HFF-Myc (cell line): ENCODE measurements around the gene GID8.

Source experiments
- DNase-seq: peaks from one replicate; pipeline ENCODE4 v3.0.0-alpha.2; 2011; ENCODE audit warnings: low read depth; ENCODE audit errors: extremely low read depth
- H3K4me3 ChIP-seq: replicated peaks from 2 replicates; pipeline ENCODE4 v1.5.1; 2011; ENCODE audit warnings: low read depth, mild to moderate bottlenecking, control low read depth, low read length
- TF ChIP-seq, protein P1 (sequence below): IDR thresholded peaks from 2 replicates; pipeline ENCODE4 v1.5.1; 2012; ENCODE audit warnings: mild to moderate bottlenecking, low read depth, low read length, control low read depth; ENCODE audit errors: missing control alignments

The GID8 gene

DNA sequence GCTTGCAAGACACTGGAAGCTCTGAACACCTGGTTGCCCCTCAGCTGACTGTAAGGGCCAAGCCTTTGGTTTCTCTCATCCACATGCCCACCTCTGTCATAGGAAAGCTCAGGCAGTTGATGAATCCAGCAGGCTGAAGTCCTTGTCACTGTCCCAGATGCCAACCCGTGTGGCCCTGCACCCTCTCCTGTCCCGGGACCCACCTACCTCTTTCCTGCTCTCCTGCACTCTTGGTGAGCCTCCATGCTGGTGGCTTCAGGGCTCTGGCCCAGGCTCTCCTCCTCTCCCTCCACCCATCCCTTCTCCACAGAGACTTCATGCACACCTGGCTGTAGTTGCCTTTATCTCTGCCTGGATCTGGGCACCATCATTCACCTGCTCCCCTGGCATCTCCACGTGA lies 4.0 kb upstream of the GID8 start:
- TF ChIP-seq, protein P1, sequence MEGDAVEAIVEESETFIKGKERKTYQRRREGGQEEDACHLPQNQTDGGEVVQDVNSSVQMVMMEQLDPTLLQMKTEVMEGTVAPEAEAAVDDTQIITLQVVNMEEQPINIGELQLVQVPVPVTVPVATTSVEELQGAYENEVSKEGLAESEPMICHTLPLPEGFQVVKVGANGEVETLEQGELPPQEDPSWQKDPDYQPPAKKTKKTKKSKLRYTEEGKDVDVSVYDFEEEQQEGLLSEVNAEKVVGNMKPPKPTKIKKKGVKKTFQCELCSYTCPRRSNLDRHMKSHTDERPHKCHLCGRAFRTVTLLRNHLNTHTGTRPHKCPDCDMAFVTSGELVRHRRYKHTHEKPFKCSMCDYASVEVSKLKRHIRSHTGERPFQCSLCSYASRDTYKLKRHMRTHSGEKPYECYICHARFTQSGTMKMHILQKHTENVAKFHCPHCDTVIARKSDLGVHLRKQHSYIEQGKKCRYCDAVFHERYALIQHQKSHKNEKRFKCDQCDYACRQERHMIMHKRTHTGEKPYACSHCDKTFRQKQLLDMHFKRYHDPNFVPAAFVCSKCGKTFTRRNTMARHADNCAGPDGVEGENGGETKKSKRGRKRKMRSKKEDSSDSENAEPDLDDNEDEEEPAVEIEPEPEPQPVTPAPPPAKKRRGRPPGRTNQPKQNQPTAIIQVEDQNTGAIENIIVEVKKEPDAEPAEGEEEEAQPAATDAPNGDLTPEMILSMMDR, result no peak
- DNase-seq, result no peak
- no peak overlapping the region for H3K4me3 ChIP-seq

DNA sequence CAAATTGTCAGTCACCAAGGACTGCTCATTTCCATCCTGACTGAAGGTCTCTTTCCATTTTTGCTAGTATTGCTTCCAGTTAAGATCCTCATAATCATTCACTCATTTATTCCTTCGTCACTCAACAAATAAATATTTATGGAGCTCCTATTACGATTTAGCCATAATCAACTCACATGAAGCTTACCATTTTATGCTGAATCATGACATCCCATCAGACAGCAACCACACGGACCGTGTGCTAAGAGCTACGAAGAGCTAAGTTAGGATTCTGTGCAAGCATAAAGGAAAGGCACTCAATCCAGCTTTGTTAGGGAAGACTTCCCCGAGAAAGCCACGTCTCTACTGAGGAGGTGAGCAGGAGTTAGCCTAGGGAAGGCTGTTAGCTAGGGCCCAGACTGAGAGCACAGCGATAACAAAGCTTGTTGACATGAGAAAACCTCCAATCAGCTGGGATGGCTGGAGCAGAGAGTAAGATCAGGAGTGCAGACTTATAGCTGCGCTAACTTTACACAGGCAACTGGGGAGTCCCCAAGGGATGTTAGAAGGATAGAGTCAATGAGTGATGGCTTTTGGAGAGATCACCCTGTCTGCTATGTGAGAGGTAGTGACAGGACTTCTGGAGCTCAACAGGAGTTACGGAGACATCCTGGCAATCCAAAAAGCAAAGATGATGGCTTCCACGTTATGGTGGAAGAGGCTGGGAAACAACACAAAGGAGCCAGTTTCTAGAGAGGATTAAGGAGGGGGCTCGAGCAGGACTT lies 2.6 kb upstream of the GID8 start:
- no peak overlapping the region for H3K4me3 ChIP-seq
- TF ChIP-seq, protein P1, result no peak
- no peak for DNase-seq

DNA sequence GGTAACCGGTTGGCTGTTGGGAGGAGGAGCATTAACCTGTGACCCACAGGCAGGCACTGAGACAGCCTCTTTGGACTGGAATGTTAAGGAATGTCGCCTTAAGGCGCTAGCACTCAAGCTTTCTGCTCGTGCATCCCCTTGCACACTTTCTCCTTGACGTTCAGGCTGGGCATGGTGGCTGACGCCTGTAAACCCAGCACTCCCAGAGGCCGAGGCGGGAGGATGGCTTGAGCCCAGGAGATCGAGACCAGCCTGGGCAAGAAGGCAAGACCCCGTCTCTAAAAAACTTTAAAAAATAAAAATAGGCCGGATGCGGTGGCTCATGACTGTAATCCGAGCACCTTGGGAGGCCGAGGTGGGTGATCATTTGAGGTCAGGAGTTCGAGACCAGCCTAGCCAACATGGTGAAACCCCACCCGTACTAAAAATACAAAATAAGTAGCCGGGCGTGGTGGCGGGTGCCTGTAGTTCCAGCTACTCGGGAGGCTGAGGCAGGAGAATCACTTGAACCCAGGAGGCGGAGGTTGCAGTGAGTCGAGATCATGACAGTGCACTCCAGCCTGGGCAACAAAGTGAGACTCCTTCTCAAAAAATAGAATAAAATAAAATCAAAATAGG lies 1.9 kb upstream of the GID8 start:
- TF ChIP-seq, protein P1, result no peak
- no peak for DNase-seq
- H3K4me3 ChIP-seq, result peak overlapping the region; percentile 78

DNA sequence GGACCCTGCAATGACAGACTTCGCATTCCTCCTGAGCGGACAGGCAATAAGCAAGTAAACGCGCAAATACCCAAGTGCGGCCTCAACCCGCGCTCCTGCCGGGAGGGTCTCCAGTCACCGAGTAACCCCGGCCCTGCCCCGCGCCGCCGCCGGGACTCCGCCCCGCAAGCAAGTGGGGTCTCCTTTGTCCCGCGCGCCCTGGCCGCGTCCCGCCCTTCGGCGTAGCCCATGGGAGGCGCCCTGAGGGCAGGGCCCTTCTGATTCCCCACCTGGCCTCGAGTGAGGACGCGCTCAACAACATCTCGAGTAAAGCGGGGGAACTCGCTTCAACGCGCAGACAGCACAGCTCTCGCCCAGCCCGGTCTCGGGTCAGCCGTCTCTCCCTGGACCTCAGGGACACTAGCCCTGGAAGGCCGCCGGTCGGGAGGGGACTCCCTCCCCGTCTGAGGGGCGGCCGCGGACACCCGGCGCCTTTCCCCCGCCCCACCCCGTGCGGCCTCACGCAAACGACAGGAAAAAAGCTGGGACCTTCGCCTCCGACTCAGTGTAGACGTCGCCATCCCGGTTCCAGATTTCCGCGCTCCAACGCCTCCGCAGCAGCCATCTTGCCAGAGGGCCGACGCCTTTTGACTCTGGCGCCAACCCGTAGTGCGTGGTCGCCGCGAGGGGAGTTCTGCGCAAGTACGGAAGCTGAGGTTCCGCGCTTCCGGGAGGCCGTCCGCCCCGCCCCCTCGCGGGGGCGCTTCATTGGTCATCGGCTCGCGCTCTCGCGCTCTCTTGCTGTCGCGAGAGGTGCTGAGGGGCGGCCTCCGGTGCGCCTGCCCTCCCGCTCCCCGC lies 461 bp upstream of the GID8 start:
- peak; percentile 86 for DNase-seq
- peak overlapping the region; percentile 78 for H3K4me3 ChIP-seq
- TF ChIP-seq, protein P1, result no peak

DNA sequence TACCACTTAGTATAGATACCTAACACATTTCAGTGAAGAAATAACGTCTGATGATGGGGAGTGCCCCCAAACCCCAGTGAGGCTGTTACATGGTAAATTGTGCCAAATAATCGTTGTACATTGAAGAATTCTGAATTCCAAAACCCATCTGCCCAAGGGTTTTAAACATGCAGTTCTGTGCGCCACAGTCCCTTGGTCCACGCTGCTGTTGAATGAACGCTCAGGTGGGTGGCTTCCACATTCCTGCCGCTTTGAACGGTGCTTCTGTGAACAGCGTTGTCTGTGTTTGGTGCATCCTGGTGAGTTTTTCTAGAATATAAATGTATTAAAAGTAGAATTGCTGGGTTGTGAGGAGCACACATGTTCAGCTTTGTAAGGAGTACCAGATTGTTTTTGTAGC lies 2.9 kb downstream of the GID8 start:
- TF ChIP-seq, protein P1, result no peak

DNA sequence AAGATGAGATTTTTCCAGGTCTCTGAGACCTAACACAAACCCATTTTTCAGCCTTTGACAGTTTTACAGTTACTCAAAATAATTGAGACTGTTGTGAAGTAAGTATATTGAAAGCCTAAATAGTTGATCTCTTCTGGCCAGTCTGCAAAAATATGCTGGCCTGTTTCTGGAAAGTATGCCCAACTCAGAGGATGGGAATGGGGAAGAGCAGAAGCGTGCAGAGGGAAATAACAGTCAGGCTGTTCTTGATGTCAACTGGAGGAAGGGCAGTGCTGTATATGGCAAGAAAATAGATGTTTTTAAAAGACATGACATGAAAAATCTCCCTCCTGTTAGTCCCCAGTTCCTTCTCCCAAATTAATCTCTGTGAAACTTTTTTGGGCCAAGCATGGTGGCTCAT lies 3.8 kb downstream of the GID8 start:
- no peak for DNase-seq
- no peak overlapping the region for H3K4me3 ChIP-seq
- TF ChIP-seq, protein P1, result no peak

More for the DNA sequence above, 2.9 kb downstream of the GID8 start:
- H3K4me3 ChIP-seq, result no peak overlapping the region
- DNase-seq, result no peak
